ENCODE measurements around the gene CREBBP. TPM values are rescaled to one million over a fixed set of nuclear protein-coding genes. Genes with fewer than 3 reads are reported as not detected.
"Not testable (repeated sequence)": the region's sequence is repeated elsewhere in the genome, so short reads cannot be mapped to it uniquely, and the experiment has no call there.

Gene CREBBP
- total RNA-seq, 2 experiments from 2014 or later, result 29.9 to 33.0 TPM

DNA sequence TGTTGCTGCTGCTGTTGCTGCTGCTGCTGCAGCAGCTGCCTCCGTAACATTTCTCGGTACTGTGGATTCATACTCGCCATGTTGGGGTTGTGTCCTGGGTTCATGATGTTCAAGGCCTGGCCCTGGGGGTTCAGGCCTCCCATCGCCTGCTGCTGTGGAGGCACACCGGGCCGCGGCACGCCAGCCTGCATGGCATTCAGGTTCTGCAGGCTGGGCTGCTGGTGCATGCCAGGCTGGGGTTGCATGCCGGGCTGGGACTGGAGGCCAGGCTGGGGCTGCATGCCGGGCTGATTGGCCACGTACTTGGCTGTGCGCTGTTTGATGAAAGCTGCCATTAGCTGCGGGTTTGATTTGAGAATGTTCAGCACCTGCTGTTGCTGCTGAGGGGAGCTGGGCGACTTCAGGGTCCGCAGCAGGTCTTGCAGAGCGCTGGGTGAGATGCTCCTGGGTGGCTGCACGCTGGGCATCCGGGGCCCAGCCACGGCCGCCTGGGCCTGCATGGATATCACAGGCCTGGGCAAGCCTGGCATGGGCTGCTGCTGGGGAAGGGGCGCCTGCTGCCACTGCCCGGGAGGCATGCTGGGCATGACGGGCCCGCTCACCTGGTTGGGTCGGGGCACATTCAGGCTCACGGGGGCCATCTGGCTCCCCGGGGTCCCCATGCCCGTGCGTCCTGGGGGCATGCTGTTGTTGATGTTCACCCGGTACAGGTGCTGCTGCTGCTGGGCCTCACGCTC lies 151.9 kb downstream of the CREBBP start:
- CTCF ChIA-PET, result no interaction called here

DNA sequence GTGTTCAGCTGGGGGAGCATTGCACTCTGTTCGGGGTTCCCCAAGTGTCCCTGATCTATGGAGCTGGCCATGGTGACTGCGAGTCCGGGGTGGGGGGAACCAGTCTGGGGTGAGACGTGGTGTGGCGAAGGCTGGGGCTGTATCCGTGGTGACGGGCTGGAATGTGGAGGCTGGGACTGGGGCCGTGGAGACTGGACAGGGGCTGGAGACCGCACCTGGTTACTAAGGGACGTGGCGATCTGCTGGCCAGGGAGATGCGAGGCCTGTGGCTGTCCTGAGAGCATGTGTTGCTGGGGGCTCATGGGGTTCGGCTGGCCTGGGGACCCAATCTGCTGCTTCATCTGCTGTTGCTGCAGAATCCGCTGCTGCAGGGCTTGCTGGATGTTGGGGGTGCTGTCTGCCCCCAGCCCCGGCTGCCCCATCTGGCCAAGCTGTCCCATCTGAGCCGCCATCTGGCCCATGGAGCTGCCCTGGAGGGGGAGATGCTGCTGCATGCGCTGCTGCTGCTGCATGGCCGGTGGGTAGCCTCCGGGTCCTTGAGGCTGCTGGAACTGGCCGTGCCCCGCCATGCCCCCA lies 152.6 kb downstream of the CREBBP start:
- CTCF ChIA-PET, result no interaction called here
- Mint-ChIP-seq H3K27ac (no peak overlapping the region), H3K9me3 (no peaks in the 10 kb centered on the region), H3K4me1 (ENCODE audit: low read depth) (no peaks in the 10 kb centered on the region), H3K36me3 (ENCODE audit: low read depth) (peaks cover 26% of the 10 kb centered on the region), H3K27me3 (ENCODE audit: low read depth) (no peaks in the 10 kb centered on the region), H3K4me3 (no peak overlapping the region)
- intact Hi-C loops (cut with micrococcal nuclease), result no loop called here
- DNase-seq, result no peak

More for the DNA sequence above, 151.9 kb downstream of the CREBBP start:
- Mint-ChIP-seq H3K36me3 (ENCODE audit: low read depth) (peaks cover 26% of the 10 kb centered on the region), H3K4me3 (no peak overlapping the region), H3K27ac (no peak overlapping the region), H3K9me3 (no peaks in the 10 kb centered on the region), H3K27me3 (ENCODE audit: low read depth) (no peaks in the 10 kb centered on the region), H3K4me1 (ENCODE audit: low read depth) (no peaks in the 10 kb centered on the region)
- intact Hi-C loops (cut with micrococcal nuclease), result no loop called here
- no peak for DNase-seq

DNA sequence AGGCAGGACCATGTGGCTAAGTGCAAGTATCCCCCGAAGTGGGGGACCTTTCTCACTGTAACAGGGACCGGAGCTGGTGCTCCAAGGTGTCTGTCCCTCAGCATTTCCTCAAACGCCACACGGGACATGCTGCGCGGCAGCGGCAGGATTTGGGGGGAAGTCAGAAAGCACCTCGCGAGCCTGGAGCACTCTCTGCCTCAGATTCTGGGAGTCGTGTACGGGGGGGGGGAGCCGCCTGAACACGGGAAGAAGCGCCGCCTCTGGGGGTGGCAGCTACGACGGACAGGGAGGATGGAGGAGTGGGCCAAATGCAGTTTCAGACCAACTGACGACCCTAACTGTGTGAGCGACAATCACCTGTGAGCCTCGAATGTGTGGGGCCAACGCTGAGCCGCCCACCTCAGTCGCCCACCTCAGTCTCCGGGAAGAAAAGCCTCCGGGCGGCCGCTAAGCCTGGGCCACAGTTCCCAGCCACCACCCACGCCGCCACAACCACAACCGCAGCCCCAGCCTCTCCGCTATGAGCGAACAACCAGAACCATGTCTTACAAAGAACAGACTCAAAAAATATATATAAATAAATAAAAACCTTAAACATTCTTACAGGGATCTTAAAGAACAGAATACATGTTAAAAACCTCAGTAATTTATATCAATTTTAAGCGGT lies 154.4 kb downstream of the CREBBP start:
- no peak overlapping the region for H3K4me3 Mint-ChIP-seq
- no peaks in the 10 kb centered on the region for H3K27me3 Mint-ChIP-seq (ENCODE audit: low read depth)
- no peaks in the 10 kb centered on the region for H3K4me1 Mint-ChIP-seq (ENCODE audit: low read depth)
- CTCF ChIA-PET, result no interaction called here
- intact Hi-C loops (cut with micrococcal nuclease), result no loop called here
- peaks cover 20% of the 10 kb centered on the region for H3K36me3 Mint-ChIP-seq (ENCODE audit: low read depth)
- no peaks in the 10 kb centered on the region for H3K9me3 Mint-ChIP-seq
- no peak overlapping the region for H3K27ac Mint-ChIP-seq
- no peak for DNase-seq

DNA sequence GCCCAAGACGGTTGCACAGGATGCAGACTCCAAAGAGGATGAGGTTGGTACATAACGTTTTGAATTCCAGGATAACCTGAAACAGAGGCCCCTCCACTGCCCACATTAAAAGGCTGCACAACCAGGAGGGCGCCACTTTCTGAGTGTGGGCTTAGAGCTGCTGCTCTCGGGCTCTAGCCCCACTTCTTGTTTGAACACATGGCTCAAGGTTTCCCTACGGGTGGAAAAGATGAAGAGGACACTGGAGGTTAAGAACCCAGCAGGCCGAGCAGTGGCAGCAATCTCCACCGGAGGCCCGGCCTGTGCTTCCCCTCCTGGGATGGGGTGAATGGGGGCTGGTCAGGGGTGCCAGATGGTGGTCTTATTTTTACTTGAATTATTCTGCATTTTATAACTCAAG lies 155.2 kb downstream of the CREBBP start:
- no peaks in the 10 kb centered on the region for H3K9me3 Mint-ChIP-seq
- no peak overlapping the region for H3K4me3 Mint-ChIP-seq
- H3K27me3 Mint-ChIP-seq (ENCODE audit: low read depth), result no peaks in the 10 kb centered on the region
- H3K4me1 Mint-ChIP-seq (ENCODE audit: low read depth), result no peaks in the 10 kb centered on the region
- peaks cover 13% of the 10 kb centered on the region for H3K36me3 Mint-ChIP-seq (ENCODE audit: low read depth)
- no peak for DNase-seq
- CTCF ChIA-PET, result no interaction called here
- no peak overlapping the region for H3K27ac Mint-ChIP-seq
- intact Hi-C loops (cut with micrococcal nuclease), result no loop called here

DNA sequence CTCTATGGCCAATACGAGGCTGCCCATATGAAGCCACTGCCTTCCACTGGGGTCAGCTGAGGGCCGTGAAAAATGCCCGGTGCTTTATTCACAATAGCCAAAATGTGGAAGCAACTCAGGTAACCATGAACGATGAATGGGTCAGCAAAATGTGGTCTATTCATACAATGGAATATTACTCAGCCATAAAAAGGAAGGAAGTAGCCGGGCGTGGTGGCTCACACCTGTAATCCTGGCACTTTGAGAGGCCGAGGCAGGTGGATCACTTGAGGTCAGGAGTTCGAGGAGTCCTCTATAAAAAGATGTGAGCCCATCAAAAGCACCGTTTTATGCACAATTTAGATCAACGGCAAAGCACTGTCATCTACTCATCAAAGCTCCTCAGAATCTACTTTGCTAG lies 158.0 kb downstream of the CREBBP start:
- no peaks in the 10 kb centered on the region for H3K9me3 Mint-ChIP-seq
- no peak overlapping the region for H3K4me3 Mint-ChIP-seq
- H3K4me1 Mint-ChIP-seq (ENCODE audit: low read depth), result peaks cover 6% of the 10 kb centered on the region
- CTCF ChIA-PET, result no interaction called here
- intact Hi-C loops (cut with micrococcal nuclease), result no loop called here
- no peak for DNase-seq
- peaks cover 3% of the 10 kb centered on the region for H3K36me3 Mint-ChIP-seq (ENCODE audit: low read depth)
- H3K27me3 Mint-ChIP-seq (ENCODE audit: low read depth), result no peaks in the 10 kb centered on the region
- no peak overlapping the region for H3K27ac Mint-ChIP-seq

DNA sequence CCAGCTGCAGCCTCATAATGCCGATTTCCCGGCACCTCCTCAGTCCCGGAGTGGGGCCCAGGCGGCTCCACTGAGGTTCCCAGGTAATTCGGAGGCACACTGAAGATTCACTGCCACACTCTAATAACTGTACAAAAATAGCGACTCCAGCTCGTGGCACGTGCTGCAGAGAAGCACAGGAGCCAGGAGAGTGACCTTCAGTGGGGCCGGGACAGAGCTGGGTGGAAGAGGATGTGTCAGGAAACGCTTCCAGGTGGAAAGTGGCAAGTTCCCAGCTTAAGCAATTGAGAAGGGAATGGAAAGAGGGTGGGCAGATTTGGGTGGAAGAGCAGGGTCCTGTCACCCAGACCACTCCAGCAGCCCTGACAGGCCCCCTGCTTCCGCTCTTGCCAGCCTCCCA lies 160.1 kb downstream of the CREBBP start:
- intact Hi-C loops (cut with micrococcal nuclease), result no loop called here
- peaks cover 17% of the 10 kb centered on the region for H3K4me1 Mint-ChIP-seq (ENCODE audit: low read depth)
- H3K4me3 Mint-ChIP-seq, result no peak overlapping the region
- H3K9me3 Mint-ChIP-seq, result no peaks in the 10 kb centered on the region
- no peak for DNase-seq
- CTCF ChIA-PET, result no interaction called here
- no peaks in the 10 kb centered on the region for H3K27me3 Mint-ChIP-seq (ENCODE audit: low read depth)
- no peak overlapping the region for H3K27ac Mint-ChIP-seq
- H3K36me3 Mint-ChIP-seq (ENCODE audit: low read depth), result peaks cover 6% of the 10 kb centered on the region

DNA sequence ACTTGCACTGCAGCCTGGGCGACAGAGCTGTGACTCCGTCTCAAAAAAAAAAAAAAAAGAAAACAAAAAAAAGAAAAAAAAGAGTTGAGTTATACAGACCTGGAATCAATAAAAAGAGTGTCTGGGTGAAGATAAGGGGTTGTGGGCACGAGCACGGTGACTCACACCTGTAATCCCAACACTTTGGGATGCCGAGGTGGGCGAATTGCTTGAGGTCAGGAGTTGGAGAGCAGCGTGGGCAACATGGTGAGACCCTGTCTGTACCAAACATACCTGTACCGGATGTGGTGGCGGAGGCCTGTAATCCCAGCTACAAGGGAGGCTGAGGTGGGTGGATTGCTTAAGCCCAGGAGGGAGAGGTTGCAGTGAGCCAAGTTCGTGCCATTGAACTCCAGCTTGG lies 161.9 kb downstream of the CREBBP start:
- intact Hi-C loops (cut with micrococcal nuclease), result loop anchor here (5.0 kb wide), 2 partner anchors 106 to 534 kb away; partner anchors contain the start of gene SLX4
- Mint-ChIP-seq H3K27me3 (ENCODE audit: low read depth) (no peaks in the 10 kb centered on the region), H3K4me3 (peak overlapping the region; percentile 91), H3K27ac (no peak overlapping the region), H3K4me1 (ENCODE audit: low read depth) (peaks cover 32% of the 10 kb centered on the region), H3K36me3 (ENCODE audit: low read depth) (peaks cover 19% of the 10 kb centered on the region), H3K9me3 (no peaks in the 10 kb centered on the region)
- CTCF ChIA-PET, result interaction anchor here (0.7 kb wide), 1 partner anchor 685 kb away, joined by 3 read pairs; no protein-coding TSS in a partner anchor
- DNase-seq, result no peak

DNA sequence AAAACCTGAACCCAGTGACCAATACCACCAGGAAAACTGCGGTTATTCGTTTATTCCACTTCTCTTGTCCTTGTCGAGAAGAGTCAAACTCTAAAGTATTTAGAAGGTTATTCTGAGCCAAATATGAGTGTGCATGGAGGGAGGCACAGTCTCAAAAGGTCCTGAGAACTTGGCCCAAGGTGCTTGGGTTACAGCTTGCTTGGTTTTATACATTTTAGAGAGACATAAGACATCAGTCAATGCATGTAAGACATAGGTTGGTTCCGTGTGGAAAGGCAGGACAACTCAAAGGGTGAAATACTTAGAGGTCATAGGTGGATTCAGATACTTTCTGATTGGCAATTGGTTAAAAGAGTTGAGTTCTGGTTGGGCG lies 162.5 kb downstream of the CREBBP start:
- DNase-seq, result no peak
- H3K9me3 Mint-ChIP-seq, result no peaks in the 10 kb centered on the region
- CTCF ChIA-PET, result interaction anchor here (0.7 kb wide), 1 partner anchor 685 kb away, joined by 3 read pairs; no protein-coding TSS in a partner anchor
- intact Hi-C loops (cut with micrococcal nuclease), result loop anchor here (5.0 kb wide), 2 partner anchors 106 to 534 kb away; partner anchors contain the start of gene SLX4
- peaks cover 25% of the 10 kb centered on the region for H3K36me3 Mint-ChIP-seq (ENCODE audit: low read depth)
- H3K27me3 Mint-ChIP-seq (ENCODE audit: low read depth), result no peaks in the 10 kb centered on the region
- peak overlapping the region; percentile 91 for H3K4me3 Mint-ChIP-seq
- H3K27ac Mint-ChIP-seq, result peak overlapping the region; percentile 84
- H3K4me1 Mint-ChIP-seq (ENCODE audit: low read depth), result peaks cover 39% of the 10 kb centered on the region

DNA sequence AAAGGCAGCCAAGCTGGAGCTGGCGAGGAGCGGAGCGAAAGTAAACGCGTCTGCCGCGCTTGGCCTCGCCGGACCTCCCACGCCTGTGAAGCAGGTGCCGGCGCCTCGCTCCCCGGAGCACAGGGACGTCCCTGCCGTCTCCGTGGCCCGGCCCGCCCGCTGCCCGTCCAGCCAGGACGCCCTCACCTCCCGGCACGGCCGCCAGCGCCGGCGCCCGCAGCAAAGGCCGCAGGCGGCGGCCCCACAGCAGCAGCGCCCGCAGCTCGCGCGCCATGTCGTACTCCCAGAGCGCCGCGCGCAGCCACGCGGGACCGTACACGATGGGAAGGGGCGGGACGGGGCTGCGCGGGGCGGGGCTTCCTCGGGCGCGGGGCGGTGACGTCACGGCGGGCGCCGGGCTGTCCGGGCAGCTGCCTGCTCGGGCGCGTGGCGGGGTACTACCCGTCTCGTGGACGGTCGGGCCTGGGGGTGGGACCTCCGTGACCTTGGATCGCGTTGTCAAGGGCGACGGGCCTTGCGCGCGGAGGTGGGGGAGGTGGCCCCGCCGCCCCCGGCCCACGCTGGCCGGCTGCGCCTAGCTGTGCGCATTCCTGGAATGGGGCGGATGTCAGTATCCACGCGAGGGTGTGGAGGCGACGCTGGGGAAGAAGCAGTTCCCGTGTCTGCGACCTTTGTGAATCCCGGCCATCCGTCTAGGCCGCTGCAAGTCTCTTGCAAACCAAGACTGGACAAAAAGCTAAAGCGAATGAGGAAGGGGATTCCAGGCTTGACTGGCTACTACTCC lies 163.1 kb downstream of the CREBBP start, which contains the start of gene TRAP1:
TSS of gene TRAP1 (minus strand) at position 290 of the 784 bp plus-strand sequence. CDS start at position 274, 16 bp downstream.
- Mint-ChIP-seq H3K4me3 (peak within 1 kb of the TSS; percentile 91), H3K4me1 (ENCODE audit: low read depth) (peaks cover 42% of the 10 kb centered on the region), H3K27ac (peak within 1 kb of the TSS; percentile 84), H3K27me3 (ENCODE audit: low read depth) (no peaks in the 10 kb centered on the region), H3K36me3 (ENCODE audit: low read depth) (peaks cover 26% of the 10 kb centered on the region), H3K9me3 (no peaks in the 10 kb centered on the region)
- peak; percentile 92 for DNase-seq
- intact Hi-C loops (cut with micrococcal nuclease), result loop anchor here (1.0 to 5.0 kb wide), 3 partner anchors 105 to 535 kb away; partner anchors contain the start of genes CREBBP and SLX4
- CTCF ChIA-PET, result no interaction called here

DNA sequence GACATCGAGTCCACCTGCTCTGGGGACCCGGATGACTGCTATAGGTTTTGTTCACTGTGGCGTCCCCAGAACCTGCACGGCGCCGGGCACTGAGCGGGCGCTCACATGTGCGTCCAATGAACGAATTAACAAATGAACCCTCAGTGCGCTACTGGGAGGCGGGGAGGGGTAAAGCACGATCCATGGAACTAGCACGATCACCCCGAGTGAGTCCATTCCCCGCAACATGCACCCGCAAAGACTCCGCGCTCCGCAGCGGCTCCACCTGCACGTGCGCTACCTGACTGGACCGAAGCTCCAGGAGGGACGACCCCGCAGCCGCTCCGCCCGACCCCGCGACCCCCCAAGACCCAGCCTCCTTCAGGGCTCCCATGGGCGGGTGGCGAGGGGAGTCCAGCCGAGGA lies 163.7 kb downstream of the CREBBP start:
- H3K27me3 Mint-ChIP-seq (ENCODE audit: low read depth), result no peaks in the 10 kb centered on the region
- DNase-seq, result peak; percentile 48

DNA sequence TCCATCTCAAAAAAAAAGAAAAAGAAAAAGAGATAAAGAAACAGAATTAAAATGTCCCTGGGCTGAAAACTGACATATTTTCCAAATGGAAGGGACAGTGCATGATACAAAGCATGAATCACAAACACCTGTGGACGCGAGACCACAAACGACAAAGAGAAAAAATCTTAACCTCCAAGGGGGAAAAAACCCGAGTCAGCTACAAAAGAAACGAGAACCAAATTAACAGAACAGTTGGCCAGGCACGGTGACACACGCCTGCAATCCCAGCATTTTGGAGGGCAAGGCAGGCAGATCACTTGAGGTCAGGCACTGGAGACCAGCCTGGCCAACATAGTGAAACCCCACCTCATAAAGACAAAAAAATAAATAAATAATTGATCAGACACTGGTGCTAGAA lies 165.1 kb downstream of the CREBBP start:
- Mint-ChIP-seq H3K27me3 (ENCODE audit: low read depth) (no peaks in the 10 kb centered on the region), H3K36me3 (ENCODE audit: low read depth) (peaks cover 33% of the 10 kb centered on the region), H3K4me3 (no peak overlapping the region), H3K27ac (no peak overlapping the region), H3K9me3 (no peaks in the 10 kb centered on the region), H3K4me1 (ENCODE audit: low read depth) (peaks cover 50% of the 10 kb centered on the region)
- CTCF ChIA-PET, result no interaction called here
- DNase-seq, result no peak
- intact Hi-C loops (cut with micrococcal nuclease), result loop anchor here (5.0 kb wide), 2 partner anchors 103 to 537 kb away; partner anchors contain the start of gene SLX4

More for the DNA sequence above, 163.7 kb downstream of the CREBBP start:
- Mint-ChIP-seq H3K4me3 (peak overlapping the region; percentile 91), H3K27ac (peak overlapping the region; percentile 84), H3K9me3 (no peaks in the 10 kb centered on the region), H3K4me1 (ENCODE audit: low read depth) (peaks cover 46% of the 10 kb centered on the region), H3K36me3 (ENCODE audit: low read depth) (peaks cover 28% of the 10 kb centered on the region)
- intact Hi-C loops (cut with micrococcal nuclease), result loop anchor here (1.0 to 5.0 kb wide), 3 partner anchors 105 to 535 kb away; partner anchors contain the start of genes CREBBP and SLX4
- CTCF ChIA-PET, result no interaction called here

DNA sequence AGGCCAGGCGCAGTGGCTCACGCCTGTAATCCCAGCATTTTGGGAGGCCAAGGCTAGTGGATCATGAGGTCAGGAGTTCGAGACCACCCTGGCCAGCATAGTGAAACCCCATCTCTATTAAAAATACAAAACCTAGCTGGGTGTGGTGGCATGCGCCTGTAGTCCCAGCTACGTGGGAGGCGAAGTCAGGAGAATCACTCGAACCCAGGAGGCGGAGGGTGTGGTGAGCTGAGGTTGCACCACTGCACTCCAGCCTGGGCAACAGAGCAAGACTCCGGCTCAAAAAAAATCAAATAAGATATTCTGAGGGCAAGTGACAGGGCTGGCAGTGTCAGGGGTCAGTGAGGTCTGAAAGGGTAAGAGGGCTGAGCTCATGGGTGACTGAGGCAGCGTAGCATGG lies 166.1 kb downstream of the CREBBP start:
- Mint-ChIP-seq H3K4me1 (ENCODE audit: low read depth) (peaks cover 54% of the 10 kb centered on the region), H3K36me3 (ENCODE audit: low read depth) (peaks cover 41% of the 10 kb centered on the region)
- H3K9me3 Mint-ChIP-seq; CTCF ChIA-PET; DNase-seq; H3K27ac Mint-ChIP-seq; H3K27me3 Mint-ChIP-seq (ENCODE audit: low read depth); intact Hi-C loops (cut with micrococcal nuclease); H3K4me3 Mint-ChIP-seq: not testable (repeated sequence)

Measured in activated naive CD4-positive, alpha-beta T cell treated with anti-CD3 and anti-CD28 coated beads for 36 hours (primary cell).